Activated CD8-positive, alpha-beta memory T cell treated with anti-CD3 and anti-CD28 coated beads, Interleukin-2, amount 50 U/mL, for 24 hours (primary cell): ENCODE measurements around the gene WNK2.

ENCODE experiments used
- DNase-seq: peaks from one replicate; pipeline ENCODE4 v3.0.0-alpha.2; 2020; ENCODE audit errors: extremely low read depth

Gene WNK2

DNA sequence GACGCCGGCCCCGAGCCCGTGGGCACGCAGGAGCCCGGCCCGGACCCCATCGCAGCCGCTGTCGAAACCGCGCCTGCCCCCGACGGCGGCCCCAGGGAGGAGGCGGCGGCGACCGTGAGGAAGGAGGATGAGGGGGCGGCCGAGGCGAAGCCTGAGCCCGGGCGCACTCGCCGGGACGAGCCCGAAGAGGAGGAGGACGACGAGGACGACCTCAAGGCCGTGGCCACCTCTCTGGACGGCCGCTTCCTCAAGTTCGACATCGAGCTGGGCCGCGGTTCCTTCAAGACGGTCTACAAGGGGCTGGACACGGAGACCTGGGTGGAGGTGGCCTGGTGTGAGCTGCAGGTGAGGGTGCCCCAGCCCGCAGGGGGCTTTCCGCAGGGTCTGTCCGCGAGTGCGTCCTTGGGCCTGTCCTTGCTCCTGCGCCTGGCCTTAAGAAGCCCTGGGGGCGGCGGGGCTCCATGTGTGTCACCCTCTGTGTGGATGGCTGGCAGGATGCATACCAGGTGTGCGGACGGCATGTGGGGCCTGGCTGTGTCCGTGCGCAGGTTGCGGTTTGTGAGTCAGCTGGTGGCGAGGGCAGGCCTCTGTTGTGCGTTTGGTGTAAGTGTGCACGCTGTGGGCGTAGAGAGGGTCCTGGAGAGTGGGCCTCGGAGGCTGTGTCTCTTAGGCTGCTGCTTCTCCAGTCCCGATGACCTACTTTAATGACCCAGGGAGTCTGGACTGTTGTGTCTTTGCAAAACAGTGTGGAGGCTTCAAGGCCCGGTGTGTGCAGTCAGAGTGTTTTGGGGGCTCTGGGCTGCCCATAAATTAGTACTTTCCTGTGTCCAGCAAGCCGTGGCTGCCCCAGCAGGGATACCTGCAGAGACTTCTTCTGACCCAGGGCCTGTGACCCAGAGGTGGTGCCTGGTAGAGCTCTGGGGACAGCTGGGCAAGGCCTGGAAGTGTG is 1.6 kb downstream of the WNK2 start:
- no peak for DNase-seq

- no peak for DNase-seq
Measured at GRCh38 chr9:93186215-93186945, 2.4 kb downstream of the WNK2 start.

DNA sequence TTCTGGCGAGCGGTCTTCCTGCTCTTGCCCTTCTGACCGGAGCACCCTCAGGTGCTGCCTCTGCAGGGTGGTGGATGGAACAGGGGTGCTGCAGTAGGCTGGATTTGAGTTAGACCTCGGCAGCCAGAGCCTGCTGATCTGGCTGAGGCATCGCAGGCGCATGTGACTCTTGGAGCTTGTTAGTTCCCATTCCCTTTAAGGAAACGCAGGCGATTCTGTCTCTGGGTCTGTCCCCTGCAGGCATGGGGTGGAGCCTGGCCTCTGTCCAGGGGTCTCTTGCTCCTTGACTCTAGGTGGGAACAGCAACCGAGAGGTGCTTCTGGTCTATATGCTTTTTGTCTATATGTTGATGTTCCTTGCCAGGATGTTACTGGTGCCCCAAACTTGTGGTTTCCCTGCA is 3.1 kb downstream of the WNK2 start:
- no peak for DNase-seq

DNA sequence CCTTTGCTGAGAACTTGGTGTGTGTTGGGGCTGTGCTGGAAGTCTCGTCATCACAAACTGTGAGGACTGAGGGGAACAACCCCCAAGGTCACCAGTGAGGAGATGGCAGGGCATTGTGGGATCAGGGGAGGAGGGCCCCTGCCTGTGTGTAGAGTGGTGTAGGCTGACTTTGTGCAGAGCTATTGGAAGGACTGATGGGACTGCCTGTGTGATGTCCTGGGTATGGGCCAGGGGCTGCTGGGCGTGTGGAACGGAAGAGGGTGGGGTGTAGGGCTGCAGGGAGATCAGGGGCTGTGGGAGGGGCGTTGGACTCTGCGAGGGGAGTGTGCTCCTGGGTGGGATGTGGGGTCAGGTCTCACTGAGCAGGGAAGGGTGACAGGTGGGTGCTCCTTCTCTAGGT is 3.6 kb downstream of the WNK2 start:
- DNase-seq = no peak

- no peak for DNase-seq
Measured at GRCh38 chr9:93188426-93189368, 4.8 kb downstream of the WNK2 start.

DNA sequence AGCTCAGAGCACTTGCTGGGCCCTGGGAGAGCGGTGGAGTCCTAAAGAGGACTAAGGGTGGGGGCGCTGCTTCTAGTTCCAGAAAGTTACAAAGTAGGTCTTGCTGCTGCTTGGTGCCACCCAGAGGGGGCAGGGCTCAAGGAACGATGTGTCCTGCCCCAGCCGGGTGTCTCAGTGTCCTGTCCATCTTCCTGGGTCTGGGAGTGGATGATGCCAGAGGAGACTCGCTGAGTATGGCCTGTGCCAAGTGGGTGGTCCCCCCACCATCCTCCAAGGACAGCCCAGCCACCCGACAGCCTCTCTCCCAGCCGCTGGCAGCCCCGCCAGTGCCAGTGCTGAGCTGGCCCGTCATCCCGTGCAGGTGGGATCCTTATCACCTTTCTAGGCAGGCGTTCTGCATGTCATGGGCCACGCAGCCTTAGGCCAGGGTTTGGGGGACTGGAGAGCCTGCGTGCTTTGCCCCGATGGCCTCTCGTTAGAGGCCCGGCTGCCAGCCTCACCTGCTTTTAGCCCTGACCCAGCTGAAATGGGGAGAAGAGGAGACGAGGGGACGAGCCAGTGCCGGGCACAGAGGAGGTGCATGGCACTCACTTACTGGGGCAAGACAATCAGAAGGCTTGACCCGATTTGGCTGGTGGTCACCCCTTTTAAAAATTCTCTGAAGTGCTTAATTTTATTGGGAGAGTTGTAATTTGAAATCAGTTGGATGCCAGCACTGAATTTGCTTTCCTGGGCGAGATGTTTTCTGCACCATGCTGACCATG is 5.6 kb downstream of the WNK2 start:
- no peak for DNase-seq

DNA sequence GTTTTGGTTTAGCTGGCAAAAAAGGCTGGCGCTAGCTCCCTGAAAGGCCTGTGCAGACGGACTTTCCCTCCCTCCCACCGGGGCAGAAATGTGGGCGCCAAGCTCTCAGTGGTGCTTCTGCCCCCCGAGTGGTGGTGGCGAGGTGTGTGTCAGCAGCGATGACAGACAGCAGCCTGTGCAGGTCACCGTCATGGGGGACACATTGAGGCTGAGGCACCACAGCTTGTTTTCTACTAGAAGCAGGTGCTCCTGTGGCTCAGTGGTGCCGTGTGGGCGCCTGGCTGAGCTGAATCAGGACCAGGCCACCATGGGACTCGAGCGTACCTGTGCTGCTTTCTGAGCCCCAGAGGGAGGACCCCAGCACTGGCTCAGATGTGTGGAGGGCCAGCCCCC is 6.2 kb downstream of the WNK2 start:
- DNase-seq = no peak

GRCh38 chr9:93190656-93191353 is 6.9 kb downstream of the WNK2 start:
- no peak for DNase-seq

GRCh38 chr9:93191354-93191660 is 7.4 kb downstream of the WNK2 start:
- no peak for DNase-seq

DNA sequence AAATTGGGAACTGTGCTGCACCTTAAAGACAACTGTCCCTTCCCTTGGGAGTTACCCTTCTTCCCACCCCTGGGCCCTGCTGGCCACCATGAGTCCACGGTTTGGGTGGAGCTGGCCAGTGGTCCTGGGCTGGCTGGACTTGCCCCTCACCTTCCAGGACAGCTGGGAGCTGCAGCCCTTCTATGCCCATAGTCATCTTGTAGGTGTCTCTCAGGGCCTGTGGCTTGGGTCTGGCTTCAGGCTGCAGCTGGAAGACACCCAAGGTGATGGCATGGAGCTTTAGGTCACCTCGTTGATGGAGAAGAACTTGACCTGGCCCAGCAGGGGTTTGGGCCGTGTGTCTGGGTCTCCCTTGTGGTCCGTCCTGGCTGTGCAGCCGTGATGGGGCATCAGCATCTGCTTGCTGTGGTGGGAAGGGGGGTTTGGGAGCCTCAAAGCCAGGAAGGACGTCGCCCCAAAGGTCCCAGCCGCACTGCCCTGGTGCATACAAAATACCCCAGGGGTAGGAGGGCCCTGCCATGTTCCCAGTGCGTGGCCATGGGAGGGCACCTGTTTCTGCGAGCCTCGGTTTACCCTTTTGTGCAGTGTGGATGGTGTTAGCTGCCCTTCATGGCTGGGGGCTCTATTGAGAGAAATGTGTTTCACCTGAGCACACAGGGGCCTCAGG is 8.9 kb downstream of the WNK2 start:
- no peak for DNase-seq

- DNase-seq = no peak
Measured at GRCh38 chr9:93193388-93194220, 9.7 kb downstream of the WNK2 start.

GRCh38 chr9:93194221-93194625 is 10.3 kb downstream of the WNK2 start:
- no peak for DNase-seq

DNA sequence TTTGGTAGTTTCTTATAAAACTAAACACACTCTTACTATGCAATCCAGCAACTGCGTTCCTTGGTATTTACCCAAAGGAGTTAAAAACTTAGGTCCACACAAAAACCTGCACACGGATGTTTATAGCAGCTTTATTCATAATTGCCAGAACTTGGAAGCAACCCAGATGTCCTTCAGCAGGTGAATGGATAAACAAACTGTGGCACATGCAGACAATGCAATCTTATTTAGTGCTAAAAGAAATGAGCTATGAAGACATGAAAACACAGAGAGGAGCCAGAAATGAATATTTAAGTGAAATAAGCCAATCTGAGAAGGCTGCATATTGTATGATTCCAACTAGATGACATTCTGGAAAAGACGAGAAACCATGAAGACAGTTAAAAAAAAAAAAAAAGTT is 10.7 kb downstream of the WNK2 start:
- DNase-seq = no peak

DNA sequence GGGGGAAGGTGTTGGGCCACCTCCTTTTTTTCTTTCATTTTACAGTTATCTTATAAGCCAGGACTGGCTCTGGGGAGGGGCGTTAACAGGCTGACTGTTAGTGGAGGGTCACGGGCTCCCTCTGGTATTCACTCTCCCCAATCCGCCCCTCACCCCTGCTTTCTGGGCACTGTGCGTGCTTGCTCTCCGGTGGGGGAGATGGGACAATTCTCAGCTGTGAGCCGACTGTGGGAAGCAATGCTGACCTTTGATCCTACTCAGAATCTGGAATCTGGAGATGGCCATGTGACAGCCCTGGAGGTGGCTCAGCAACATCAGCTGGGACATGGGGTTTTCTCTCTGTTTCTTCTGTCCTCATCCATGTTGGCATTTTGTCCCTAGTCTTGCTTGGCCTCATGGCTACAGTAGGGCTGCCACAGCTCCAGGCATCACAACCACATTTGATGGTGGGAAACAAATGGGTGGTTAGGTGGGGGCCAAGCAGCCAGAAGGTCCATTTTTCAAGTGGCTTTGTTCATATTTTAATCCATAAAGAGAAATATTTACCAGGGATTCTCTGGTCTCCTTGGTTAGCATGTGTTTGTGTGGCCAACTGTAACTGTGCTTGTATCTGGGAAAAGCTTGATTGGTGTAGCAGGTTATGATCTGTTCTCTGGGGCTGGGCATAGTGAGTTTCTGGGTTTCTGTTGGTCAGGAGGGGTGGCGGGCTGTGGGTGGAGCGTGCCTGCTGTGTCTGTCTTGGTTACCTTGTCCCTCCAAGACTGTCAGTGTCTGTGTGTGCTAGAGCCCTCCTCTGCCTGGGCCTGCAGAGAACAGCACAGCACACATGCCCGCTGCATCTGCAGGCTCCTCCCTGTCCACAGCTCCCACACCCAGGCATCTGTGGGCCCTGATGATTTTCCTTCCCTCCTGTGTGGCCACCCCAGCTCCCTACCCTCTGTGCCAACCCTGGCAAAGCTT is 12.4 kb downstream of the WNK2 start:
- no peak for DNase-seq

DNA sequence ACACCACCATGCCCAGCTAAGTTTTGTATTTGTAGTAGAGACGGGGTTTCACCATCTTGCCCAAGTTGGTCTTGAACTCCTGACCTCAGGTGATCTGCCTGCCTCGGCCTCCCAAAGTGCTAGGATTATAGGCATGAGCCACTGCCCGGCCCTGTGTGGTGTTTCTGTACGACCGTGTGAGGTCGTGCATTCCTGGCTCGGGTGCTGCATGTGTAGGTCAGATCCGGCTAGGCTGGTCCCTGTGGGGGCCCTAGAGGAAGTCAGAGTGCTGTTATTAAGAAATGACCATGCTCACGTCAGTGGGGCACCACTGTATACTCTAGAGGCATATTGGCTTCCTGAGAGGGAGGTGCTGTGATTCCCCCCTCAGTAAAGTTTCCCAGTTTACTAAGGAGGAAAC is 13.7 kb downstream of the WNK2 start:
- DNase-seq = no peak

- no peak for DNase-seq
Measured at GRCh38 chr9:93198117-93198837, 14.3 kb downstream of the WNK2 start.

DNA sequence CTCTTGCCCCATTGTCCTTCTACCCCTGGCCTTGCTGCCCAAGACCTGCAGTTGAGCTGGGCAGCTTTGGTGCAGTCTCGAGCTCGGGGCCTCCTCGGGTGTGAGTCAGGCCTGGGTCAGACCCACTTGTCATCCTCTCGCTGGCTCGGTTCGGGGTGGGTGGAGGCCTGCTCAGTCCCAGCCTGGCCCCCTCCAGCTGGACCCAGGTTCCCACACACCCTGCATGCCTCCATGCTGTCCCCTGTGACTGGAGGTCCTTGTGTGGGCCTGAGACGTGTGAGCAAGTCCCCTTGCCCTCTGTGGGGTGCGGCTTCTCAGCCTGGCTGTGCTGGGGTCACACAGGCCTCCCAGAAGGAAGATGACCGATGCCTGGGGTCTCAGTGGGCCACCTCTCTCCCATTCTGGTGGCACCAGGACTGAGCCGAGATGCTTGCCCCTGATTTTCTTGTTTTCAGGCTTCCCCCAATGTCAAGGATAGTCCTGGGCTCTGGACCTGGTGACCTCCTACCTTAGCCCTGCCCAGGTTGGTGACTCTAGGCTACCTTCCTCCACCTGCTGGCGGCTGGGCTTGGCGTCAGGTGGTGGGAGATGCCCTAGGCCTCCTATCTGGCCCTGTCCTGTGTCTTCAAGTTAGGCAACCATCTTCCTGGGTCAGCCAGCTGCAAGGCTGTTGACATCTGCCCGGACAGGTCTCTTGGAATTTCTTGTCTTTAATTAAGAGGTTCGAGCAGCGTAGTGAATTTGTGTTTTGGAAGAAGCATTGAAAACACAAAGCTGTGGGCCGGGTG is 15.1 kb downstream of the WNK2 start:
- no peak for DNase-seq
